ENCODE data around the gene ZNF276.

DNA sequence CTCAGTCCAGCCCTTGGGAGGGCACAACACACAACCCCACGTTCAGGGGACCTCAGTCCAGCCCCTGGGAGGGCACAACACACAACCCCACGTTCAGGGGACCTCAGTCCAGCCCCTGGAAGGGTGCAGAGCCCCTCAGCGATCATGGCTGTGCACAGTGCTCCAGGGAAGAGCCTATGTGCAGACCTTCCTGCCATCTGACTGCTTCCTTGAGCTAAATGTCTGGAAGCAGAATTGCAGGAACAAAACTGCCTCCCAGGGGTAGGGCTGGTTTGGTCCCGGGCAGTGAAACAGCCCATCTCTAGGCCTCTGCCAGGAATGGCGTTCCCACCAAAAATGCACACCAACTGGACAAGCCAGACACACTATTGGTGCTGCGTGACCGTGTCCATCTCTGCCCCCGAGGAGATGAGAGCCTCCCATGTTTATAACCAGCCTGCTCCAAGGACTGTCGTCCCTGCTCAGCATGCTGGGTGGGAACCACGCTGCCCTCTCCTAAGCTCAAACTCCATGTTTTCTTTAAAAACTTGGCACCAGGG lies 44.0 kb downstream of the ZNF276 start:
- no peak for TF ChIP-seq POLR2A (IDR thresholded peaks at IDR 0.05)
- TF ChIP-seq, protein P1, sequence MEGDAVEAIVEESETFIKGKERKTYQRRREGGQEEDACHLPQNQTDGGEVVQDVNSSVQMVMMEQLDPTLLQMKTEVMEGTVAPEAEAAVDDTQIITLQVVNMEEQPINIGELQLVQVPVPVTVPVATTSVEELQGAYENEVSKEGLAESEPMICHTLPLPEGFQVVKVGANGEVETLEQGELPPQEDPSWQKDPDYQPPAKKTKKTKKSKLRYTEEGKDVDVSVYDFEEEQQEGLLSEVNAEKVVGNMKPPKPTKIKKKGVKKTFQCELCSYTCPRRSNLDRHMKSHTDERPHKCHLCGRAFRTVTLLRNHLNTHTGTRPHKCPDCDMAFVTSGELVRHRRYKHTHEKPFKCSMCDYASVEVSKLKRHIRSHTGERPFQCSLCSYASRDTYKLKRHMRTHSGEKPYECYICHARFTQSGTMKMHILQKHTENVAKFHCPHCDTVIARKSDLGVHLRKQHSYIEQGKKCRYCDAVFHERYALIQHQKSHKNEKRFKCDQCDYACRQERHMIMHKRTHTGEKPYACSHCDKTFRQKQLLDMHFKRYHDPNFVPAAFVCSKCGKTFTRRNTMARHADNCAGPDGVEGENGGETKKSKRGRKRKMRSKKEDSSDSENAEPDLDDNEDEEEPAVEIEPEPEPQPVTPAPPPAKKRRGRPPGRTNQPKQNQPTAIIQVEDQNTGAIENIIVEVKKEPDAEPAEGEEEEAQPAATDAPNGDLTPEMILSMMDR (IDR thresholded peaks at IDR 0.05): no peak

Measured in thyroid gland (tissue), 4 donors.